AG04450 (cell line): ENCODE measurements around the gene IL16. TPM values are rescaled to one million over a fixed set of nuclear protein-coding genes. Genes with fewer than 3 reads are reported as not detected.

Experiments
- CTCF ChIA-PET: fragments of 300-600, 350-600 bp; formaldehyde crosslinking; extraction: SDS; loops from one replicate; lab custom pipeline; 2022; ENCODE audit warnings: antibody characterized with exemption, inconsistent platforms; lab: Charles Lee
- POLR2A ChIA-PET: fragments of 350-600 bp; formaldehyde crosslinking; extraction: SDS; loops from one replicate; lab custom pipeline; 2021; ENCODE audit warnings: antibody characterized with exemption, inconsistent platforms; lab: Yijun Ruan, JAX
- DNase-seq: peaks from one replicate; pipeline ENCODE4 v3.0.0-alpha.2; 2011; ENCODE audit warnings: low read depth, low spot score
- H3K27ac ChIP-seq: one replicate; pipeline ENCODE4 v1.5.1; 2012; ENCODE audit warnings: low read depth, low read length, control low read depth
- H3K27me3 ChIP-seq: one replicate; pipeline ENCODE4 v1.6.0; 2012; ENCODE audit warnings: low read length; ENCODE audit not compliant: control insufficient read depth, insufficient read depth
- H3K4me3 ChIP-seq: 2 replicates; pipeline ENCODE4 v1.5.1; 2011; ENCODE audit warnings: mild to moderate bottlenecking, low read depth, low read length, control low read depth
- H3K9me3 ChIP-seq: 2 replicates; pipeline ENCODE4 v1.5.1; 2012; ENCODE audit warnings: low read length; ENCODE audit not compliant: control insufficient read depth, insufficient read depth
- polyA plus RNA-seq: library from polyadenylated mRNA; depleted of rRNA; stranded (reverse); fragments of >200 nt; gene quantifications from 2 replicates; pipeline ENCODE4 v1.2.3, GENCODE V29; 2011
- TF ChIP-seq, protein P1 (sequence below): IDR thresholded peaks from 2 replicates; pipeline ENCODE4 v1.5.1; 2011; ENCODE audit warnings: low read depth, low read length, control low read depth, inconsistent platforms

The IL16 gene
- polyA plus RNA-seq, 1 experiment: 3.8 TPM

DNA sequence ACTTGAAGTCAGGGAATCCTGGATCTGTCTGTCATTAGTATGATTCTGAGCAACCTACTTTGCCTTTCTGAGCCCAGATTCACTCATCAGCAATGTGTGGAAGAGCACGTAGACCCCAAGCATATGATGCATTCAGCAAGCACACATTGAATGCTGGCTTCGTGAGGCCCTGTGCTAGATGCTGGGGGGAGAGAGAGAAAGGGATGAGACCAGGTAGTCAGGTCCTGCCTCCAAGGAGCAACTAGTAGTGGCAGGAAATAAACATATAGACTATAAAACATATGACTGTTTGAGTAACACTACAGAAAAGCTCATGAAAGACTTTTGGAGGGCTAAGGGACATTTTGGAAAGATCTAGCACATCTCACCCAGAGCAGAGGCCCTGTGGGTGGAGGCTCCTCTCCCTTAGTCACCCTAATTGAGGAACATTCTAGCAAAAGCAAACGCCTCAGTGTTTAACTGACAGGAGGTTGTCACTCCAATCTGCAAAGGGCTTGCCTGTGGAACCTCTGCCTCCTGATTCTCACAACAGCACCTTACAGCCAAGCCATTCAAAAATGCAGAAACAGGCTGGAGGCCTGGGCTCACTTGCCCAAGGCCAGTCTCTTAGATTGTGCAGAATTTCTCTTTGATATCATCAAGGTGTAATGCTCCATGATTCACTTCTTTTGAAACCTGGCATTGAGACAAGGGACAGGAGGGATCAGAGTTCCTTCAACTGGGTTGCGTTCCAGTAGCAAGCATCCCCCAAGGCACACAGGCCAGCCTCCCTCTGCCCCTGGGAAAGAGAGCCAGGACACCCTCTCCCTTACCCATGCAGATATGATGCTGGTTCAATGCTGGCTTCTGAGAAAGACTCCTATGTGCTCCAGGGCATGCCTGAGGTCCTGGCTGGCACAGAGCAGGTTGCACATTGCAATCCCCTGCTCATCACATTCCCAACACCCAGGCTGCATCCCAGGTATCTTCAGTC is 101.2 kb downstream of the IL16 start:
- ChIA-PET POLR2A (no interaction called here), CTCF (no interaction called here)
- no peaks in the 10 kb centered on the region for H3K9me3 ChIP-seq
- no peak for DNase-seq
- no peaks in the 10 kb centered on the region for H3K27me3 ChIP-seq
- TF ChIP-seq, protein P1, sequence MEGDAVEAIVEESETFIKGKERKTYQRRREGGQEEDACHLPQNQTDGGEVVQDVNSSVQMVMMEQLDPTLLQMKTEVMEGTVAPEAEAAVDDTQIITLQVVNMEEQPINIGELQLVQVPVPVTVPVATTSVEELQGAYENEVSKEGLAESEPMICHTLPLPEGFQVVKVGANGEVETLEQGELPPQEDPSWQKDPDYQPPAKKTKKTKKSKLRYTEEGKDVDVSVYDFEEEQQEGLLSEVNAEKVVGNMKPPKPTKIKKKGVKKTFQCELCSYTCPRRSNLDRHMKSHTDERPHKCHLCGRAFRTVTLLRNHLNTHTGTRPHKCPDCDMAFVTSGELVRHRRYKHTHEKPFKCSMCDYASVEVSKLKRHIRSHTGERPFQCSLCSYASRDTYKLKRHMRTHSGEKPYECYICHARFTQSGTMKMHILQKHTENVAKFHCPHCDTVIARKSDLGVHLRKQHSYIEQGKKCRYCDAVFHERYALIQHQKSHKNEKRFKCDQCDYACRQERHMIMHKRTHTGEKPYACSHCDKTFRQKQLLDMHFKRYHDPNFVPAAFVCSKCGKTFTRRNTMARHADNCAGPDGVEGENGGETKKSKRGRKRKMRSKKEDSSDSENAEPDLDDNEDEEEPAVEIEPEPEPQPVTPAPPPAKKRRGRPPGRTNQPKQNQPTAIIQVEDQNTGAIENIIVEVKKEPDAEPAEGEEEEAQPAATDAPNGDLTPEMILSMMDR: no peak
- H3K27ac ChIP-seq: no peak overlapping the region
- H3K4me3 ChIP-seq: no peak overlapping the region

DNA sequence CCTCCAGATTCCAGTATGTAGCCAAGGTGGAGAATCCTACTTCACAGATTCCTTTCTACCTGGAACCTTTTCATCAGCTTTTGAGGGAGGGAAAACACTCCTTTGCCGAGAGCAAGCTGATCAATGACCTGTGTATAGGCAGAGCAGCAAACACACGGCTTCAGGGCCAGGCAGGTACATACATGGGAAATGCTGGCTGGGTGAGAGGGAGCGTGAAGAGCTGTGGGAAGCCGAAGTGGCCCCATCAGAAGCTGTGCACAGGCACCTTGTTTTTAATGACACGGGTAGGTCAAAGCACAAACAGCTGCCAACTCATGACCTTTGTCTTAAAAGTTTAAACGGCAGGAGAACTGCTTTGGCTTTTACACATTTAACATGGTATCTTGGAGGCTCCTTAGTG is 101.9 kb downstream of the IL16 start:
- no peak for DNase-seq
- Histone ChIP-seq H3K27ac (no peak overlapping the region), H3K9me3 (no peaks in the 10 kb centered on the region), H3K4me3 (no peak overlapping the region), H3K27me3 (no peaks in the 10 kb centered on the region)
- ChIA-PET POLR2A (no interaction called here), CTCF (no interaction called here)
- TF ChIP-seq, protein P1: no peak

DNA sequence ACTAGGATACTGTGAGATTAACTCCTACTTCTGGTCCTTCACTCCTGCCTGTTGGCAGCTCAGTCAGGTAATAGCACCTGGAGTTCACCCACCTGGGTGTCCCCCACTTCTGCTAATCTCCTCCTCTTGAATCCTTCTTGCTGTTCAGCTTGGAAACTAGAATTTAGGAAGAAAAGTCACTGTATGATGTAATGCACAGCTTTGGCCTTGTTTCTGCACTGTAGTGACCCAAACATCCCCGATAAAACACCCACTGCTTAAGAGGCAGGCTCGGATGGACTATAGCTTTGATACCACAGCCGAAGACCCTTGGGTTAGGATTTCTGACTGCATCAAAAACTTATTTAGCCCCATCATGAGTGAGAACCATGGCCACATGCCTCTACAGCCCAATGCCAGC is 102.5 kb downstream of the IL16 start:
- CTCF ChIA-PET: no interaction called here
- TF ChIP-seq, protein P1: no peak

DNA sequence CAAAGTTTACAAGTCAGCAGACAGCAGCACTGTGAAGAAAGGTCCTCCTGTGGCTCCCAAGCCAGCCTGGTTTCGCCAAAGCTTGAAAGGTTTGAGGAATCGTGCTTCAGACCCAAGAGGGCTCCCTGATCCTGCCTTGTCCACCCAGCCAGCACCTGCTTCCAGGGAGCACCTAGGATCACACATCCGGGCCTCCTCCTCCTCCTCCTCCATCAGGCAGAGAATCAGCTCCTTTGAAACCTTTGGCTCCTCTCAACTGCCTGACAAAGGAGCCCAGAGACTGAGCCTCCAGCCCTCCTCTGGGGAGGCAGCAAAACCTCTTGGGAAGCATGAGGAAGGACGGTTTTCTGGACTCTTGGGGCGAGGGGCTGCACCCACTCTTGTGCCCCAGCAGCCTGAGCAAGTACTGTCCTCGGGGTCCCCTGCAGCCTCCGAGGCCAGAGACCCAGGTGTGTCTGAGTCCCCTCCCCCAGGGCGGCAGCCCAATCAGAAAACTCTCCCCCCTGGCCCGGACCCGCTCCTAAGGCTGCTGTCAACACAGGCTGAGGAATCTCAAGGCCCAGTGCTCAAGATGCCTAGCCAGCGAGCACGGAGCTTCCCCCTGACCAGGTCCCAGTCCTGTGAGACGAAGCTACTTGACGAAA is 103.1 kb downstream of the IL16 start:
- ChIA-PET CTCF (no interaction called here), POLR2A (no interaction called here)
- Histone ChIP-seq H3K27ac (no peak overlapping the region), H3K4me3 (no peak overlapping the region), H3K9me3 (no peaks in the 10 kb centered on the region), H3K27me3 (no peaks in the 10 kb centered on the region)
- TF ChIP-seq, protein P1: no peak
- no peak for DNase-seq

More for the DNA sequence above, 102.5 kb downstream of the IL16 start:
- DNase-seq: no peak
- H3K9me3 ChIP-seq: no peaks in the 10 kb centered on the region
- POLR2A ChIA-PET: no interaction called here
- no peaks in the 10 kb centered on the region for H3K27me3 ChIP-seq
- H3K27ac ChIP-seq: no peak overlapping the region
- no peak overlapping the region for H3K4me3 ChIP-seq

DNA sequence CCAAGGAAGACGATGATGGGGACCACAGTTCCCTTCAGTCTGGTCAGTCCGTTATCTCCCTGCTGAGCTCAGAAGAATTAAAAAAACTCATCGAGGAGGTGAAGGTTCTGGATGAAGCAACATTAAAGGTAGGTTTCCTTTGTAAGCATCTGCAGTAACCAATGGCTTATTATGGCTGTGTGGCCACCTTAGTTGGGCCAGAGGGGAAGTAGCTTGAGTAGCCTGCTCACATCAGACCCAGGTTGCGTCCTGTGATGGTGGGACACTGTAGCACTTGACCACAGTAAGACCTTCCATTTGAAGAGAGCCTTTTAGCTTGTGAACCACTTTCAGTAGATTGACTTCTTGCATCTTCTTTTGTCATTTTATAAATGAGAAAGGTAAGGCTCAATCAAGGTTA is 104.7 kb downstream of the IL16 start:
- ChIA-PET POLR2A (no interaction called here), CTCF (interaction anchor here (0.7 to 1.4 kb wide), 4 partner anchors 35 to 107 kb away, joined by 3 to 6 read pairs (median 3); no protein-coding TSS in a partner anchor)
- no peak overlapping the region for H3K4me3 ChIP-seq
- no peak overlapping the region for H3K27ac ChIP-seq
- TF ChIP-seq, protein P1: no peak
- no peaks in the 10 kb centered on the region for H3K27me3 ChIP-seq
- H3K9me3 ChIP-seq: no peaks in the 10 kb centered on the region
- DNase-seq: no peak
